Measurements from ENCODE around the gene JMJD1C. TPM values are rescaled to one million over a fixed set of nuclear protein-coding genes. Genes with fewer than 3 reads are reported as not detected.
A peak's percentile ranks its signal among the peaks of the same experiment; 100 is the strongest.

The JMJD1C gene
- total and polyA plus RNA-seq, 2 donors (not counting 3 experiments of a cell fraction or from before 2014, with no cell fraction given): 32.1 to 97.1 TPM

DNA sequence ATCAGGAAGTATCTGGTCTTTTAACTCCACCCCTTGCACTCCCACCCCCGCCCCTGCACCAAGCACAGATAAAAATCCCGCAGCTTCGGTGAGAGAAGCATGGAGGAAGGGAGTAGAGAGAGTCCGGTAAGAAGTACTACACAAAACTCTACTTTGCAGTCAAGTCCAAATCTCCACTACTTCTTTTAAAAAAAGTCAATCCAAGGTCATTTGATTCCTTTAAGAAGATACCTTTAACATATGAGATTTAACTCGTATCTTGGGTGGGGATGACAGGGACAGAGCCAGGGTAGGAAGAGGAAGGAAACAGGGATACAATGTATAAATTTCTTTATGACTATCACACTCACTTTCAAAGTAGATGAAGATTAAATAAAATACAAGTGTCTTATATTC, 200.6 kb downstream of the JMJD1C start:
- intact Hi-C loops (cut with micrococcal nuclease): loop anchor here (5.0 kb wide), 2 partner anchors 307 to 502 kb away; no protein-coding TSS in a partner anchor
- BruUV-seq (replicated peaks): no TSS peak
- no peak for FAIRE-seq

DNA sequence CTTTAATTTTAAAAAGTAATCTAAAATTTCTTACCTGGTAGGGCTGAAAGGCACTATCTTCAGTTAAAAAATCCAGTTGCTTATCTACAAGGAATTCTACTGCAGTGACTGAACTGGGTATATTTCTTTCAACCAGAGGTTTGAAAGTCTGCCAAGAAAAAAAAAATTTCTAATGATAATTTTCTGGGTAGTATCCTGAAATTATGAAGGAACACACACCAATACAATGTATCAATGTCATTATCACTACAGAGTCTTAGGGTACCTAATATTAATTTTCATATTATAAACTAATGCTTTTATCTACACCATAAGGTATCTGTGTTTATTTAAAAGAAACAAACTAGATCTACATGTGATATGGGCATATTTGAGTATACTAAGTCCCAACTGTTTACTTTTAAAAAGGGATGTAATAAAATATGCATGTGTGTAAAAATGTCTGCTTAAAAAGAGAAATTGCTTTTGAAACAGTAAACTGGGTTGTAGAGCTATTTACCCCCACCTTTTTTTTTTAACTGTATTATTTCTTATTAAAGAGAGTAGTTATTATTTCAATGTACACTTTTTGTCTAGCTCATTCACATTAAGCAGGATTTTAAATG, 201.1 kb downstream of the JMJD1C start:
- TF ChIP-seq FOS (IDR thresholded peaks at IDR 0.05; ENCODE audit: borderline replicate concordance, insufficient read depth, low read length) (no peak), GATA2 (IDR thresholded peaks at IDR 0.05; ENCODE audit: insufficient read depth, insufficient read length, low read depth, low read length) (no peak), EZH2 (IDR thresholded peaks at IDR 0.05; ENCODE audit: borderline replicate concordance, low read depth, low read length, severe bottlenecking) (no peak), MYC (IDR thresholded peaks at IDR 0.05; ENCODE audit: low read depth, low read length) (no peak), POLR2A (IDR thresholded peaks at IDR 0.05; ENCODE audit: low read depth, low read length) (no peak), JUN (IDR thresholded peaks at IDR 0.05; ENCODE audit: borderline replicate concordance, insufficient read depth, insufficient read length, low read depth) (no peak), POLR2AphosphoS5 (IDR thresholded peaks at IDR 0.05; ENCODE audit: insufficient read depth, low read depth, low read length) (no peak)
- TF ChIP-seq, protein P1, sequence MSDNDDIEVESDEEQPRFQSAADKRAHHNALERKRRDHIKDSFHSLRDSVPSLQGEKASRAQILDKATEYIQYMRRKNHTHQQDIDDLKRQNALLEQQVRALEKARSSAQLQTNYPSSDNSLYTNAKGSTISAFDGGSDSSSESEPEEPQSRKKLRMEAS (IDR thresholded peaks at IDR 0.05; ENCODE audit: insufficient read depth, insufficient read length): no peak
- TF ChIP-seq, protein P2, sequence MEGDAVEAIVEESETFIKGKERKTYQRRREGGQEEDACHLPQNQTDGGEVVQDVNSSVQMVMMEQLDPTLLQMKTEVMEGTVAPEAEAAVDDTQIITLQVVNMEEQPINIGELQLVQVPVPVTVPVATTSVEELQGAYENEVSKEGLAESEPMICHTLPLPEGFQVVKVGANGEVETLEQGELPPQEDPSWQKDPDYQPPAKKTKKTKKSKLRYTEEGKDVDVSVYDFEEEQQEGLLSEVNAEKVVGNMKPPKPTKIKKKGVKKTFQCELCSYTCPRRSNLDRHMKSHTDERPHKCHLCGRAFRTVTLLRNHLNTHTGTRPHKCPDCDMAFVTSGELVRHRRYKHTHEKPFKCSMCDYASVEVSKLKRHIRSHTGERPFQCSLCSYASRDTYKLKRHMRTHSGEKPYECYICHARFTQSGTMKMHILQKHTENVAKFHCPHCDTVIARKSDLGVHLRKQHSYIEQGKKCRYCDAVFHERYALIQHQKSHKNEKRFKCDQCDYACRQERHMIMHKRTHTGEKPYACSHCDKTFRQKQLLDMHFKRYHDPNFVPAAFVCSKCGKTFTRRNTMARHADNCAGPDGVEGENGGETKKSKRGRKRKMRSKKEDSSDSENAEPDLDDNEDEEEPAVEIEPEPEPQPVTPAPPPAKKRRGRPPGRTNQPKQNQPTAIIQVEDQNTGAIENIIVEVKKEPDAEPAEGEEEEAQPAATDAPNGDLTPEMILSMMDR (IDR thresholded peaks at IDR 0.05; ENCODE audit: extremely low read depth in 1 of 2, insufficient read depth in 1 of 2, low read depth in 1 of 2, low read length in 2 of 2): no peak
- peaks cover 9% of the 10 kb centered on the region for H4K20me1 ChIP-seq (replicated peaks; ENCODE audit: control insufficient read depth, extremely low read depth, insufficient read depth, low read length)
- dilution Hi-C loops (cut with MboI; ENCODE audit: extremely low pct_ligation_motif_present, low sequenced_read_pairs): no loop called here
- intact Hi-C loops (cut with micrococcal nuclease): loop anchor here (1.0 to 5.0 kb wide), 3 partner anchors 47 to 503 kb away; no protein-coding TSS in a partner anchor
- BruUV-seq (replicated peaks): no TSS peak
- peaks cover 22% of the 10 kb centered on the region for H3K4me1 ChIP-seq (ENCODE audit: control insufficient read depth, extremely low read depth, insufficient read depth, low read length)
- no peak overlapping the region for H2AFZ ChIP-seq (ENCODE audit: low read depth, low read length)
- H3K36me3 ChIP-seq (ENCODE audit: control insufficient read depth in 2 of 2, extremely low read depth in 1 of 2, insufficient read depth in 2 of 2, low read length in 2 of 2): peaks cover 0 to 8% of the 10 kb centered on the region in 2 experiments
- no peaks in the 10 kb centered on the region for H3K9me3 ChIP-seq (replicated peaks; ENCODE audit: control insufficient read depth, insufficient read depth, low read length)
- no peaks in the 10 kb centered on the region for H3K9me1 ChIP-seq (replicated peaks; ENCODE audit: control insufficient read depth, extremely low read depth, insufficient read depth, low read length)
- peak overlapping the region; percentile 100 for H3K9ac ChIP-seq (replicated peaks; ENCODE audit: extremely low read depth, insufficient read depth, low read length)
- H3K4me3 ChIP-seq (replicated peaks in 1 of 3; ENCODE audit: insufficient read depth in 1 of 3, low read depth in 1 of 3, low read length in 3 of 3): peak overlapping the region; percentile 75 to 99 (median 85)
- POLR2A ChIA-PET: interaction anchor here (0.6 kb wide), 1 partner anchor 257 kb away, joined by 6 read pairs; no protein-coding TSS in a partner anchor
- H3K4me2 ChIP-seq (ENCODE audit: insufficient read depth, low read length): peak overlapping the region; percentile 98
- CTCF ChIA-PET: interaction anchor here (0.6 to 1.5 kb wide), 5 partner anchors 8 to 539 kb away, joined by 3 to 6 read pairs (median 3); no protein-coding TSS in a partner anchor
- DNase-seq (ENCODE audit: low read depth, low spot score) (no peak), FAIRE-seq (no peak)
- H3K27ac ChIP-seq (ENCODE audit: insufficient read depth, low read depth, low read length): peak overlapping the region; percentile 92
- H3K27me3 ChIP-seq (ENCODE audit: control insufficient read depth in 2 of 2, insufficient read depth in 2 of 2, low read length in 2 of 2): no peaks in the 10 kb centered on the region
- H3K79me2 ChIP-seq (ENCODE audit: control insufficient read depth, insufficient read depth, low read length): peaks cover 92% of the 10 kb centered on the region

More for the DNA sequence above, 200.6 kb downstream of the JMJD1C start:
- Histone ChIP-seq H3K4me1 (ENCODE audit: control insufficient read depth, extremely low read depth, insufficient read depth, low read length) (peaks cover 25% of the 10 kb centered on the region), H3K9me3 (replicated peaks; ENCODE audit: control insufficient read depth, insufficient read depth, low read length) (no peaks in the 10 kb centered on the region), H3K4me3 (replicated peaks in 1 of 3; ENCODE audit: insufficient read depth in 1 of 3, low read depth in 1 of 3, low read length in 3 of 3) (peak overlapping the region; percentile 75 to 99 (median 85)), H3K9ac (replicated peaks; ENCODE audit: extremely low read depth, insufficient read depth, low read length) (peak overlapping the region; percentile 100), H4K20me1 (replicated peaks; ENCODE audit: control insufficient read depth, extremely low read depth, insufficient read depth, low read length) (peaks cover 9% of the 10 kb centered on the region), H3K9me1 (replicated peaks; ENCODE audit: control insufficient read depth, extremely low read depth, insufficient read depth, low read length) (no peaks in the 10 kb centered on the region), H3K27me3 (ENCODE audit: control insufficient read depth in 2 of 2, insufficient read depth in 2 of 2, low read length in 2 of 2) (no peaks in the 10 kb centered on the region), H2AFZ (ENCODE audit: low read depth, low read length) (no peak overlapping the region), H3K36me3 (ENCODE audit: control insufficient read depth in 2 of 2, extremely low read depth in 1 of 2, insufficient read depth in 2 of 2, low read length in 2 of 2) (peaks cover 0 to 8% of the 10 kb centered on the region in 2 experiments), H3K79me2 (ENCODE audit: control insufficient read depth, insufficient read depth, low read length) (peaks cover 90% of the 10 kb centered on the region), H3K27ac (ENCODE audit: insufficient read depth, low read depth, low read length) (peak overlapping the region; percentile 92), H3K4me2 (ENCODE audit: insufficient read depth, low read length) (peak overlapping the region; percentile 98)
- dilution Hi-C loops (cut with MboI; ENCODE audit: extremely low pct_ligation_motif_present, low sequenced_read_pairs): no loop called here
- ChIA-PET POLR2A (interaction anchor here (0.6 kb wide), 1 partner anchor 256 kb away, joined by 6 read pairs; no protein-coding TSS in a partner anchor), CTCF (interaction anchor here (0.6 to 4.2 kb wide), 9 partner anchors 8 to 538 kb away, joined by 3 to 27 read pairs (median 3); no protein-coding TSS in a partner anchor)
- TF ChIP-seq EZH2 (IDR thresholded peaks at IDR 0.05; ENCODE audit: borderline replicate concordance, low read depth, low read length, severe bottlenecking) (no peak), MYC (IDR thresholded peaks at IDR 0.05; ENCODE audit: low read depth, low read length) (no peak), JUN (IDR thresholded peaks at IDR 0.05; ENCODE audit: borderline replicate concordance, insufficient read depth, insufficient read length, low read depth) (no peak), POLR2A (IDR thresholded peaks at IDR 0.05; ENCODE audit: low read depth, low read length) (no peak), POLR2AphosphoS5 (IDR thresholded peaks at IDR 0.05; ENCODE audit: insufficient read depth, low read depth, low read length) (no peak)
- peak; percentile 66 for DNase-seq (ENCODE audit: low read depth, low spot score)

All from endothelial cell of umbilical vein (primary cell).